OCI-LY1 (cell line): ENCODE measurements around the gene PPIG.
"Not testable (repeated sequence)": the region's sequence is repeated elsewhere in the genome, so short reads cannot be mapped to it uniquely, and the experiment has no call there.

Experiments
- EZH2 ChIP-seq: fragments of 200-600 bp; sonication (generic), shearing (Covaris generic); IDR thresholded peaks from 2 replicates; pipeline ENCODE4 v1.8.0; 2017; ENCODE audit warnings: borderline replicate concordance, mixed run types, mild to moderate bottlenecking, antibody characterized with exemption, low read length, moderate library complexity, mixed read lengths
- TF ChIP-seq, protein P1 (sequence below): fragments of 200-600 bp; sonication (generic), shearing (Covaris generic); IDR thresholded peaks from 2 replicates; pipeline ENCODE4 v1.5.1; 2017; ENCODE audit warnings: mild to moderate bottlenecking, antibody characterized with exemption, low read length, moderate library complexity, mixed read lengths

DNA sequence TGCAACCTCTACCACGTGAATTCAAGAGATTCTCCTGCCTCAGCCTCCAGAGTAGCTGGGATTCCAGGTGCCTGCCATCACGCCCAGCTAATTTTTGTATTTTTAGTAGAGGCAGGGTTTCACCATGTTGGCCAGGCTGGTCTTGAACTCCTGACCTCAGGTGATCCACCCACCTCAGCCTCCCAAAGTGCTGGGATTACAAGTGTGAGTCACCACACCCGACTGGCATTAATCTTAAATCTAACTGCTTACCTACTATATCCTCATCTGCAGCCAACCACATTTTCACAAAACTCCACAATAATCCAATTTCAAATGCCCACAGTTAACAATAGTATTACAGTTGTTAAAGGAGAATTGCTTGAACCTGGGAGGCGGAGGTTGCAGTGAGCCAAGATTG is 13.4 kb upstream of the PPIG start:
- TF ChIP-seq, protein P1, sequence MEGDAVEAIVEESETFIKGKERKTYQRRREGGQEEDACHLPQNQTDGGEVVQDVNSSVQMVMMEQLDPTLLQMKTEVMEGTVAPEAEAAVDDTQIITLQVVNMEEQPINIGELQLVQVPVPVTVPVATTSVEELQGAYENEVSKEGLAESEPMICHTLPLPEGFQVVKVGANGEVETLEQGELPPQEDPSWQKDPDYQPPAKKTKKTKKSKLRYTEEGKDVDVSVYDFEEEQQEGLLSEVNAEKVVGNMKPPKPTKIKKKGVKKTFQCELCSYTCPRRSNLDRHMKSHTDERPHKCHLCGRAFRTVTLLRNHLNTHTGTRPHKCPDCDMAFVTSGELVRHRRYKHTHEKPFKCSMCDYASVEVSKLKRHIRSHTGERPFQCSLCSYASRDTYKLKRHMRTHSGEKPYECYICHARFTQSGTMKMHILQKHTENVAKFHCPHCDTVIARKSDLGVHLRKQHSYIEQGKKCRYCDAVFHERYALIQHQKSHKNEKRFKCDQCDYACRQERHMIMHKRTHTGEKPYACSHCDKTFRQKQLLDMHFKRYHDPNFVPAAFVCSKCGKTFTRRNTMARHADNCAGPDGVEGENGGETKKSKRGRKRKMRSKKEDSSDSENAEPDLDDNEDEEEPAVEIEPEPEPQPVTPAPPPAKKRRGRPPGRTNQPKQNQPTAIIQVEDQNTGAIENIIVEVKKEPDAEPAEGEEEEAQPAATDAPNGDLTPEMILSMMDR: not testable (repeated sequence)
- TF ChIP-seq EZH2: not testable (repeated sequence)
